Trophoblast cell (in vitro differentiated cells and primary cell): ENCODE measurements around the gene LDB3.

ENCODE experiments used
- DNase-seq, 2 donors: peaks; one replicate each; pipeline ENCODE4 v3.0.0-alpha.2; 2016
- H2AFZ ChIP-seq: 2 replicates; pipeline ENCODE4 v1.6.1; 2013; ENCODE audit warnings: low read length, moderate library complexity, mild to moderate bottlenecking; ENCODE audit not compliant: insufficient read depth, poor library complexity
- H2AK5ac ChIP-seq: 2 replicates; pipeline ENCODE4 v1.6.1; 2013; ENCODE audit warnings: mild to moderate bottlenecking, low read length
- H2BK120ac ChIP-seq: 2 replicates; pipeline ENCODE4 v1.6.1; 2013; ENCODE audit warnings: low read length, mild to moderate bottlenecking, moderate library complexity; ENCODE audit not compliant: insufficient read depth, poor library complexity
- H2BK12ac ChIP-seq: 2 replicates; pipeline ENCODE4 v1.6.1; 2013; ENCODE audit warnings: mild to moderate bottlenecking, low read length, moderate library complexity
- H2BK5ac ChIP-seq: 2 replicates; pipeline ENCODE4 v1.6.1; 2013; ENCODE audit warnings: low read length, low read depth, moderate library complexity, mild to moderate bottlenecking; ENCODE audit not compliant: poor library complexity
- H3K14ac ChIP-seq: 2 replicates; pipeline ENCODE4 v1.6.1; 2013; ENCODE audit warnings: mild to moderate bottlenecking, low read length
- H3K18ac ChIP-seq: 2 replicates; pipeline ENCODE4 v1.6.1; 2013; ENCODE audit warnings: mild to moderate bottlenecking, low read length
- H3K23ac ChIP-seq: 2 replicates; pipeline ENCODE4 v1.6.1; 2013; ENCODE audit warnings: low read length
- H3K27ac ChIP-seq: 2 replicates; pipeline ENCODE4 v1.5.1; 2013; ENCODE audit warnings: low read depth, mild to moderate bottlenecking, inconsistent platforms, low read length, moderate library complexity
- H3K27me3 ChIP-seq: 2 replicates; pipeline ENCODE4 v1.6.1; 2013; ENCODE audit warnings: inconsistent platforms, mild to moderate bottlenecking, low read length, moderate library complexity; ENCODE audit not compliant: insufficient read depth
- H3K36me3 ChIP-seq, 2 experiments: 1 replicate in 1 of 2; 2 replicates in 1 of 2; pipeline ENCODE4 v1.6.1; 2013; ENCODE audit warnings: low read length in 2 of 2, mild to moderate bottlenecking in 2 of 2, moderate library complexity in 1 of 2; ENCODE audit not compliant: insufficient read depth in 2 of 2, control insufficient read depth in 1 of 2
- H3K4ac ChIP-seq: 2 replicates; pipeline ENCODE4 v1.6.1; 2013; ENCODE audit warnings: low read depth, mild to moderate bottlenecking, low read length, moderate library complexity
- H3K4me1 ChIP-seq, 2 experiments: 1 replicate in 1 of 2; 2 replicates in 1 of 2; pipeline ENCODE4 v1.6.1; 2013; ENCODE audit warnings: low read length in 2 of 2, mild to moderate bottlenecking in 2 of 2, moderate library complexity in 1 of 2; ENCODE audit not compliant: insufficient read depth in 2 of 2, control insufficient read depth in 1 of 2
- H3K4me2 ChIP-seq: 2 replicates; pipeline ENCODE4 v1.6.1; 2013; ENCODE audit warnings: inconsistent platforms, mild to moderate bottlenecking, low read length, moderate library complexity
- H3K4me3 ChIP-seq: 2 replicates; pipeline ENCODE4 v1.5.1; 2013; ENCODE audit warnings: mild to moderate bottlenecking, low read depth, low read length, inconsistent platforms
- H3K79me1 ChIP-seq: one replicate; pipeline ENCODE4 v1.6.1; 2013; ENCODE audit warnings: low read length
- H3K79me2 ChIP-seq: 2 replicates; pipeline ENCODE4 v1.6.1; 2013; ENCODE audit warnings: low read length, mild to moderate bottlenecking; ENCODE audit not compliant: control insufficient read depth, insufficient read depth, poor library complexity
- H3K9ac ChIP-seq: 2 replicates; pipeline ENCODE4 v1.6.1; 2013; ENCODE audit warnings: mild to moderate bottlenecking, low read length
- H3K9me3 ChIP-seq: 2 replicates; pipeline ENCODE4 v1.6.1; 2013; ENCODE audit warnings: low read depth, mild to moderate bottlenecking, control low read depth, inconsistent platforms, low read length; ENCODE audit not compliant: insufficient read depth
- H4K12ac ChIP-seq: 2 replicates; pipeline ENCODE4 v1.6.1; 2013; ENCODE audit warnings: low read depth, mild to moderate bottlenecking, low read length, moderate library complexity
- H4K8ac ChIP-seq: 2 replicates; pipeline ENCODE4 v1.6.1; 2013; ENCODE audit warnings: low read depth, mild to moderate bottlenecking, low read length, moderate library complexity
- H4K91ac ChIP-seq: one replicate; pipeline ENCODE4 v1.6.1; 2013; ENCODE audit warnings: low read depth, mild to moderate bottlenecking, low read length, moderate library complexity
- WGBS: extraction: QIAGEN DNeasy Blood & Tissue Kit; methylation state at CpG from one replicate; pipeline ENCODE4 v1.1.7; 2013; ENCODE audit warnings: missing lambda C conversion rate; ENCODE audit not compliant: insufficient read length, insufficient coverage; ENCODE audit errors: extremely low coverage; 5-methylcytosine and 5-hydroxymethylcytosine counted together

The LDB3 gene

DNA sequence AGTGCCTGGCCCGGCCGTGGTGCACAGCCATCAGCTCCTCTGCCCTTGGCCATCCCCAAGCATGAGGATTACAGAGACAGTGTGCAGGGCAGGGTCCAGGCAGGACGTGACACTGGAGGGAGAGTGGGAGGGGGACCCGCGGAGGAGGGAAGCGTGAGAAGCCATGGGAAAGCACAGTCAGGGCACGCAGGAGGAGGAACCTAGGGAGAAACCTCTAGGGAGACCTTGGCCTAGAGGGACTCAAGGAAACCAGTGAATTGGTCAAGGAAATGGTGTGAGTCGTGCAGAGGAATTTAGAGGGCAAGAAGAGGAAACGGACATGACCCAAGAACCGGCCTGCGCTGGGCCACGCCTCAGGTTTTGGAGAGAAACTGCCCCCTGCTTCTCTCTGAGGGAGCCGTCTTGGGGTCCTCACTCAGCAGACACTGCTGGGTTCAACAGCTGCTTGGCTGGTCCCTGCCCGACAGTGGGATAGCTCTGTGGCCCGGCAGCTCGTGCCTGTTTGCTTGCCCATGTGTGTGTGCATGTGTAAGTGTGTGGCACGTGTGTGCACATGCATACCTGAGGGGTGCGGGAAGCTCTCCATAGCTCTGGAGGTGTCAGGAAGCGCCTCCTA is 10.8 kb upstream of the LDB3 start:
- H4K12ac ChIP-seq, result no peak overlapping the region
- no peak for DNase-seq
- peaks cover 1% of the 10 kb centered on the region for H3K9me3 ChIP-seq
- no peaks in the 10 kb centered on the region for H3K27me3 ChIP-seq
- no peak overlapping the region for H2BK5ac ChIP-seq
- H3K27ac ChIP-seq, result no peak overlapping the region
- no peak overlapping the region for H2AK5ac ChIP-seq
- H3K79me2 ChIP-seq, result no peaks in the 10 kb centered on the region
- no peaks in the 10 kb centered on the region for H3K36me3 ChIP-seq
- H2BK120ac ChIP-seq, result no peak overlapping the region
- no peak overlapping the region for H4K91ac ChIP-seq
- no CpG with 5 or more reads among the region's 19 CpGs for WGBS
- H4K8ac ChIP-seq, result no peak overlapping the region
- H3K23ac ChIP-seq, result no peak overlapping the region
- no peak overlapping the region for H2AFZ ChIP-seq
- no peaks in the 10 kb centered on the region for H3K4me1 ChIP-seq
- no peak overlapping the region for H3K4me3 ChIP-seq
- H3K18ac ChIP-seq, result no peak overlapping the region
- H2BK12ac ChIP-seq, result no peak overlapping the region
- H3K4me2 ChIP-seq, result no peak overlapping the region
- no peaks in the 10 kb centered on the region for H3K79me1 ChIP-seq
- H3K14ac ChIP-seq, result no peak overlapping the region
- H3K9ac ChIP-seq, result no peak overlapping the region
- no peak overlapping the region for H3K4ac ChIP-seq

DNA sequence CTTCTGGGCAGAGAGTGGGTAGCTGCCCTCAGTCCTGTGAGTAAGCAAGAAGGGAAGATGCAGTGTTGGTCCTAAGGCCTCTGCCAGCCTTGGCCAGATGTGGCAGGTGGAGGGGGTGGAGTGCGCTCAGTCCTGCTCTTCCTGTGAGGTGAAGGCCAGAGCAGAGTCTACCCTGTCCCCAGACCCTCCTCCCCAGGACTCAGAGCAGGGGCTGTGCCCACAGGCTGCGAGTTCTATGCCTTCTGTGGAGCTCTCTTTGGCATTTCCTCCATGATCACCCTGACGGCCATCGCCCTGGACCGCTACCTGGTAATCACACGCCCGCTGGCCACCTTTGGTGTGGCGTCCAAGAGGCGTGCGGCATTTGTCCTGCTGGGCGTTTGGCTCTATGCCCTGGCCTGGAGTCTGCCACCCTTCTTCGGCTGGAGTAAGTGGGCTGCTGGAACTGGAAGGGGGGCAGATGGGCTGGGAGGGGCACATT is 10.0 kb upstream of the LDB3 start:
- Histone ChIP-seq H2BK5ac (no peak overlapping the region), H2BK12ac (no peak overlapping the region), H3K4ac (no peak overlapping the region), H3K4me3 (no peak overlapping the region), H4K12ac (no peak overlapping the region), H3K9ac (no peak overlapping the region), H3K27me3 (no peaks in the 10 kb centered on the region), H3K14ac (no peak overlapping the region), H3K36me3 (no peaks in the 10 kb centered on the region), H3K4me2 (no peak overlapping the region), H3K9me3 (peaks cover 1% of the 10 kb centered on the region), H3K79me2 (no peaks in the 10 kb centered on the region), H2AFZ (no peak overlapping the region), H3K79me1 (no peaks in the 10 kb centered on the region), H3K18ac (no peak overlapping the region), H3K27ac (no peak overlapping the region), H3K23ac (no peak overlapping the region), H2BK120ac (no peak overlapping the region), H4K8ac (no peak overlapping the region), H4K91ac (no peak overlapping the region), H2AK5ac (no peak overlapping the region), H3K4me1 (no peaks in the 10 kb centered on the region)
- DNase-seq, result no peak
- WGBS, result no CpG with 5 or more reads among the region's 12 CpGs

DNA sequence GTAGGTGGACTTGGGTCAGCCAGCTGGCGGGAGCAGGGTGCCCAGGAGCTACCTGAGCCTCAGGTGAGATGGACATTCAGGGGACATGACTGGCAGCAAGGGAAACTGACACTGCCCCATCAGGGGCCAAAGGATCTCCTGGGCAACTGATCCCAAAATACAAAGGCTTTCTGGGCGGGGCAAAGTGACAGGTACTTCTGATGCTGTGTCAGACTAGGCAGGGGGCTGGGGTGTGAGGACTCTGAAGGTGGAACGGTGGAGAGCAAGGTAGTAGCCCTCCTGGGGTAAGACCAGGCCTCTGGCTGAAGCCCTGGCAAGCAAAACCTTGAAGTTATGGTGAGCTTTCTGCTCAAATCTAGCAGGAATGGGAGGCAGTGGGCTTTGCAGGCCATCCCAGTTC is 9.6 kb upstream of the LDB3 start:
- no peaks in the 10 kb centered on the region for H3K79me2 ChIP-seq
- no peak for DNase-seq
- H3K4me3 ChIP-seq, result no peak overlapping the region
- H4K8ac ChIP-seq, result no peak overlapping the region
- H3K4ac ChIP-seq, result no peak overlapping the region
- peaks cover 1% of the 10 kb centered on the region for H3K9me3 ChIP-seq
- H4K91ac ChIP-seq, result no peak overlapping the region
- no peak overlapping the region for H2AFZ ChIP-seq
- H3K36me3 ChIP-seq, result no peaks in the 10 kb centered on the region
- H3K23ac ChIP-seq, result no peak overlapping the region
- H2BK120ac ChIP-seq, result no peak overlapping the region
- H3K27me3 ChIP-seq, result no peaks in the 10 kb centered on the region
- no peaks in the 10 kb centered on the region for H3K79me1 ChIP-seq
- H3K18ac ChIP-seq, result no peak overlapping the region
- H3K14ac ChIP-seq, result no peak overlapping the region
- no peak overlapping the region for H4K12ac ChIP-seq
- no peak overlapping the region for H2AK5ac ChIP-seq
- no peak overlapping the region for H3K4me2 ChIP-seq
- no peaks in the 10 kb centered on the region for H3K4me1 ChIP-seq
- WGBS, result no CpG with 5 or more reads among the region's 3 CpGs
- no peak overlapping the region for H3K27ac ChIP-seq
- no peak overlapping the region for H2BK5ac ChIP-seq
- H3K9ac ChIP-seq, result no peak overlapping the region
- no peak overlapping the region for H2BK12ac ChIP-seq

DNA sequence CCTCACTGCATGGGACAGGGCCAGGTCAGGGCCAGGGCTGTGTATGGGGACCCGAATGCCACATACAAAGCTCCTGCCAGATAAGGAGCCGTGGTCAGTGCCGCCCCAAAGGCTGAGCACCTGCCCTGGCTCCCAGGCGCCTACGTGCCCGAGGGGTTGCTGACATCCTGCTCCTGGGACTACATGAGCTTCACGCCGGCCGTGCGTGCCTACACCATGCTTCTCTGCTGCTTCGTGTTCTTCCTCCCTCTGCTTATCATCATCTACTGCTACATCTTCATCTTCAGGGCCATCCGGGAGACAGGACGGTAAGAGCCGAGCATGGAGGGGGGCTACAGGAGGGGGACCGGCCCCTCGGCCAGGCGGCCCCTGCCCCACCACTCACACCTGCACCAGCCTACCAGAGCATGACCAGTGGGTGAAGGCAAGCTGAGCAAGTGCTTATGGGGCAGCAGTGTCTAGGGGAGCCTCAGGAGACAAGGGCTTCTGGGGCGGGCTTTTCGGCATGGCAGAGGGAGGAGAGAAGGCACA is 9.1 kb upstream of the LDB3 start:
- peaks cover 1% of the 10 kb centered on the region for H3K9me3 ChIP-seq
- no peak overlapping the region for H3K4me3 ChIP-seq
- no peak overlapping the region for H4K8ac ChIP-seq
- no peaks in the 10 kb centered on the region for H3K79me2 ChIP-seq
- H2BK120ac ChIP-seq, result no peak overlapping the region
- H3K18ac ChIP-seq, result no peak overlapping the region
- no peak overlapping the region for H3K4me2 ChIP-seq
- no peak overlapping the region for H4K12ac ChIP-seq
- H3K36me3 ChIP-seq, result no peaks in the 10 kb centered on the region
- H3K79me1 ChIP-seq, result no peaks in the 10 kb centered on the region
- H3K27ac ChIP-seq, result no peak overlapping the region
- no peak overlapping the region for H3K14ac ChIP-seq
- DNase-seq, result no peak
- no peaks in the 10 kb centered on the region for H3K4me1 ChIP-seq
- no peak overlapping the region for H3K23ac ChIP-seq
- no peak overlapping the region for H4K91ac ChIP-seq
- no peaks in the 10 kb centered on the region for H3K27me3 ChIP-seq
- no CpG with 5 or more reads among the region's 19 CpGs for WGBS
- H2BK5ac ChIP-seq, result no peak overlapping the region
- no peak overlapping the region for H2AFZ ChIP-seq
- no peak overlapping the region for H2AK5ac ChIP-seq
- no peak overlapping the region for H3K9ac ChIP-seq
- H3K4ac ChIP-seq, result no peak overlapping the region
- H2BK12ac ChIP-seq, result no peak overlapping the region
